GM18909 (cell line): ENCODE data around the gene SYCE3.

ENCODE experiments used
- ATAC-seq: cut with Tn5 transposase; IDR thresholded peaks from one replicate; pipeline ENCODE4 v1.9.1; 2021; ENCODE audit warnings: mild to moderate bottlenecking; ENCODE audit not compliant: unreplicated experiment, poor library complexity

SYCE3 gene

GRCh38 chr22:50504369-50505211 is 58.1 kb downstream of the SYCE3 start:
- no peak for ATAC-seq

GRCh38 chr22:50503475-50504145 is 59.1 kb downstream of the SYCE3 start:
- no peak for ATAC-seq

GRCh38 chr22:50502628-50503474 is 59.9 kb downstream of the SYCE3 start:
- no peak for ATAC-seq

- no peak for ATAC-seq
These were observed 60.6 kb downstream of the SYCE3 start for GRCh38 chr22:50502096-50502495.
